ENCODE results near the gene LAPTM4A. TPM values are rescaled to one million over a fixed set of nuclear protein-coding genes. Genes with fewer than 3 reads are reported as not detected.

LAPTM4A gene
- total RNA-seq, 4 donors from 2014 or later = 88.8 to 159 (median 128) TPM

GRCh38 chr2:20013126-20013849 lies 38.1 kb downstream of the LAPTM4A start:
- Histone ChIP-seq H3K27ac (peak overlapping the region; percentile 79), H3K4me3 (peak overlapping the region; percentile 55), H3K4me1 (peaks cover 13% of the 10 kb centered on the region), H3K27me3 (peaks cover 21% of the 10 kb centered on the region), H3K36me3 (no peaks in the 10 kb centered on the region), H3K9me3 (no peaks in the 10 kb centered on the region)
- no peak for DNase-seq (ENCODE audit: low spot score in 2 of 2)
- 65% methylated on average over 15 of the region's 15 CpGs for WGBS
- TF ChIP-seq POLR2A (IDR thresholded peaks at IDR 0.05) = no peak
- TF ChIP-seq, protein P1, sequence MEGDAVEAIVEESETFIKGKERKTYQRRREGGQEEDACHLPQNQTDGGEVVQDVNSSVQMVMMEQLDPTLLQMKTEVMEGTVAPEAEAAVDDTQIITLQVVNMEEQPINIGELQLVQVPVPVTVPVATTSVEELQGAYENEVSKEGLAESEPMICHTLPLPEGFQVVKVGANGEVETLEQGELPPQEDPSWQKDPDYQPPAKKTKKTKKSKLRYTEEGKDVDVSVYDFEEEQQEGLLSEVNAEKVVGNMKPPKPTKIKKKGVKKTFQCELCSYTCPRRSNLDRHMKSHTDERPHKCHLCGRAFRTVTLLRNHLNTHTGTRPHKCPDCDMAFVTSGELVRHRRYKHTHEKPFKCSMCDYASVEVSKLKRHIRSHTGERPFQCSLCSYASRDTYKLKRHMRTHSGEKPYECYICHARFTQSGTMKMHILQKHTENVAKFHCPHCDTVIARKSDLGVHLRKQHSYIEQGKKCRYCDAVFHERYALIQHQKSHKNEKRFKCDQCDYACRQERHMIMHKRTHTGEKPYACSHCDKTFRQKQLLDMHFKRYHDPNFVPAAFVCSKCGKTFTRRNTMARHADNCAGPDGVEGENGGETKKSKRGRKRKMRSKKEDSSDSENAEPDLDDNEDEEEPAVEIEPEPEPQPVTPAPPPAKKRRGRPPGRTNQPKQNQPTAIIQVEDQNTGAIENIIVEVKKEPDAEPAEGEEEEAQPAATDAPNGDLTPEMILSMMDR (IDR thresholded peaks at IDR 0.05) = no peak
- TF ChIP-seq EP300 (IDR thresholded peaks at IDR 0.05) = no peak
- TF ChIP-seq POLR2AphosphoS5 (IDR thresholded peaks at IDR 0.05) = no peak

GRCh38 chr2:20012282-20013125 lies 38.9 kb downstream of the LAPTM4A start, which contains the start of gene MATN3:
Gene MATN3, minus strand, starts transcription at chr2:20012668. Its CDS starts 37 bp downstream, at chr2:20012631.
- WGBS = 4% methylated on average over 3 of the region's 87 CpGs
- Histone ChIP-seq H3K4me1 (peaks cover 13% of the 10 kb centered on the region), H3K4me3 (peak within 1 kb of the TSS; percentile 55), H3K36me3 (no peaks in the 10 kb centered on the region), H3K9me3 (no peaks in the 10 kb centered on the region), H3K27ac (peak within 1 kb of the TSS; percentile 79), H3K27me3 (peaks cover 21% of the 10 kb centered on the region)
- peak in 1 of 2 donors; percentile 64 for DNase-seq (ENCODE audit: low spot score in 2 of 2)
- no peak for TF ChIP-seq POLR2A (IDR thresholded peaks at IDR 0.05)
- TF ChIP-seq, protein P1 (IDR thresholded peaks at IDR 0.05) = no peak
- no peak for TF ChIP-seq POLR2AphosphoS5 (IDR thresholded peaks at IDR 0.05)
- no peak for TF ChIP-seq EP300 (IDR thresholded peaks at IDR 0.05)

GRCh38 chr2:20012032-20012281 lies 39.5 kb downstream of the LAPTM4A start:
- WGBS = 35% methylated on average over 4 of the region's 4 CpGs
- no peaks in the 10 kb centered on the region for H3K36me3 ChIP-seq
- H3K4me3 ChIP-seq = peak overlapping the region; percentile 55
- peaks cover 21% of the 10 kb centered on the region for H3K27me3 ChIP-seq
- no peak for DNase-seq (ENCODE audit: low spot score in 2 of 2)
- H3K4me1 ChIP-seq = peaks cover 13% of the 10 kb centered on the region
- no peak for TF ChIP-seq EP300 (IDR thresholded peaks at IDR 0.05)
- no peak for TF ChIP-seq POLR2AphosphoS5 (IDR thresholded peaks at IDR 0.05)
- no peak for TF ChIP-seq POLR2A (IDR thresholded peaks at IDR 0.05)
- TF ChIP-seq, protein P1 (IDR thresholded peaks at IDR 0.05) = no peak
- no peak overlapping the region for H3K27ac ChIP-seq
- H3K9me3 ChIP-seq = no peaks in the 10 kb centered on the region

DNA sequence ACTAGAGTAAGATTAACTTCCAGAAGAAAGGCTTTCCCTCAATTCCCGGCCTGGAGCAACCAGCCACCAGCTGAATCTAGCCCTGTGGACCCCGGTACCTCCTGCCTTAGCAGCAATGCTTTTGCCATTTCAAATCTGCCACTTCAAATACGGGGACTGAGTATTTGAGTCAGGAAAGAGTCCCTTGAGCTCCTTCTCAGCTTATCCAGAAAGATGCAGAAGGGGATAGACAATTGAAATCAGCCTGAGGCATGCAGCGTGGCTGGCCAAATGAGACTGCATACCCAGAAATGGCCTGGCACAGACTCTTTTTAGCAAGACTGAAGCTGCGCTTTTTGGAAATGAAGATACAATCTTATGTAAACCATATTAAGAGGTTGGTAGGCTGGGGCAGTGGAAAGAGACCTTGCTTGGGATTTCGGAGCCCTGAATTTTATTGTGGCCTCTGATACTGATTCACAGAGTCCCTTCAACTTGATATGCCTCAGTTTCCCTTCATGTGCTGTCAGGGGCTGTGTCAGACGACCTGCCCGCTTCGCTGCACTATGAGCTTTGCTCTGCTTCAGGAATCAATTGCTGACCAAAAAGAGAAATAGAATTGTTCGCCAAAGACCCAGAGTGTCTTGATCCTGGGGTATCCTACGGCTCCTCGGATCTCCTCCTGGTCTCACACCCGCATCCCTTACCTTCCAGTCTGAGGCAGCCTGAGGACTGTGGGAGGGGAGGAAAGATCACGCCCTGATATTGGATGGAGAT lies 40.0 kb downstream of the LAPTM4A start:
- 77% methylated on average over 14 of the region's 14 CpGs for WGBS
- Histone ChIP-seq H3K36me3 (no peaks in the 10 kb centered on the region), H3K27me3 (peaks cover 21% of the 10 kb centered on the region), H3K9me3 (no peaks in the 10 kb centered on the region), H3K4me3 (peak overlapping the region; percentile 55), H3K4me1 (peaks cover 13% of the 10 kb centered on the region), H3K27ac (no peak overlapping the region)
- TF ChIP-seq, protein P1 (IDR thresholded peaks at IDR 0.05) = no peak
- TF ChIP-seq POLR2A (IDR thresholded peaks at IDR 0.05) (no peak), POLR2AphosphoS5 (IDR thresholded peaks at IDR 0.05) (no peak), EP300 (IDR thresholded peaks at IDR 0.05) (no peak)
- no peak for DNase-seq (ENCODE audit: low spot score in 2 of 2)
